SJSA1 (cell line): ENCODE data around the gene TPD52L1. TPM values are rescaled to one million over a fixed set of nuclear protein-coding genes. Genes with fewer than 3 reads are reported as not detected.
A peak's percentile ranks its signal among the peaks of the same experiment; 100 is the strongest.

Source experiments
- DNase-seq, 2 experiments: peaks; one replicate each; pipeline ENCODE4 v3.0.0-alpha.2; 2015 to 2020; ENCODE audit warnings: low spot score in 2 of 2, low read depth in 1 of 2
- H3K27ac ChIP-seq: fragments of 250-450 bp; sonication (Bioruptor Pico); 2 replicates; pipeline ENCODE4 v1.5.1; 2020; ENCODE audit warnings: mild to moderate bottlenecking, moderate library complexity
- H3K27me3 ChIP-seq: fragments of 250-450 bp; sonication (Bioruptor Pico); replicated peaks from 2 replicates; pipeline ENCODE4 v1.5.1; 2020; ENCODE audit warnings: mild to moderate bottlenecking, moderate library complexity
- H3K36me3 ChIP-seq: fragments of 250-450 bp; sonication (Bioruptor Pico); 2 replicates; pipeline ENCODE4 v1.5.1; 2020; ENCODE audit warnings: mild to moderate bottlenecking
- H3K4me1 ChIP-seq: fragments of 250-450 bp; sonication (Bioruptor Pico); replicated peaks from 2 replicates; pipeline ENCODE4 v1.6.1; 2021; ENCODE audit warnings: mild to moderate bottlenecking
- H3K4me3 ChIP-seq: fragments of 250-450 bp; sonication (Bioruptor Pico); 2 replicates; pipeline ENCODE4 v1.5.1; 2020; ENCODE audit warnings: mild to moderate bottlenecking
- H3K9me3 ChIP-seq: fragments of 250-450 bp; sonication (Bioruptor Pico); replicated peaks from 2 replicates; pipeline ENCODE4 v1.5.1; 2020; ENCODE audit warnings: mild to moderate bottlenecking
- total RNA-seq: library from RNA; depleted of rRNA; stranded (reverse); fragments of >200 nt; shearing (Covaris generic); gene quantifications from 2 replicates; pipeline ENCODE4 v1.2.3, GENCODE V29; 2014

Gene TPD52L1
- total RNA-seq, 1 experiment from 2014 or later = 47.9 TPM

GRCh38 chr6:125231574-125232343, 78.2 kb downstream of the TPD52L1 start:
- H3K27me3 ChIP-seq = no peaks in the 10 kb centered on the region
- DNase-seq = no peak

GRCh38 chr6:125232466-125232865, 78.9 kb downstream of the TPD52L1 start:
- no peaks in the 10 kb centered on the region for H3K27me3 ChIP-seq
- H3K36me3 ChIP-seq = no peaks in the 10 kb centered on the region
- no peak overlapping the region for H3K27ac ChIP-seq
- no peak overlapping the region for H3K4me3 ChIP-seq
- H3K4me1 ChIP-seq = peaks cover 7% of the 10 kb centered on the region
- DNase-seq = no peak
- no peaks in the 10 kb centered on the region for H3K9me3 ChIP-seq

More at GRCh38 chr6:125231574-125232343, 78.2 kb downstream of the TPD52L1 start:
- Histone ChIP-seq H3K27ac (no peak overlapping the region), H3K4me3 (no peak overlapping the region), H3K9me3 (no peaks in the 10 kb centered on the region), H3K4me1 (peaks cover 7% of the 10 kb centered on the region), H3K36me3 (no peaks in the 10 kb centered on the region)

DNA sequence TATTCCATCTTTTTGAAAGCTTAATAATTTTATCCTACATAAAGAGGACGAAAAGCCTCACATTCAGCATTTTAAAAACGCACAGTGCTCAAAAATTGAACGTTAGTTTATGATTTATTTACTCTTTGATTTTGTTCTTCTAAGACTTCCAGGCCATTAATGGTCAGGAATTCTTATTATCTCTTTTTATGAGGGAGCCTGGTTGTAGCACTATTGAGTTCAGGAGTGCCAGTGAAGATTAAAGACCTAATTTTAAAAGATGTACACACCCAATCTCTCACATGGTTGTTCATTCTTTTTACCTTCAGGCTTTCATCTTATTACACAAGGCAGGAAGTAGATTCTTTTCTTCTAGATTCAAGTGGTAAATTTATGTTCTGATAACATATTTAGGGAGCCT, 79.6 kb downstream of the TPD52L1 start:
- Histone ChIP-seq H3K4me1 (peaks cover 7% of the 10 kb centered on the region), H3K9me3 (no peaks in the 10 kb centered on the region), H3K27me3 (no peaks in the 10 kb centered on the region), H3K27ac (no peak overlapping the region), H3K4me3 (no peak overlapping the region), H3K36me3 (no peaks in the 10 kb centered on the region)
- DNase-seq = no peak

DNA sequence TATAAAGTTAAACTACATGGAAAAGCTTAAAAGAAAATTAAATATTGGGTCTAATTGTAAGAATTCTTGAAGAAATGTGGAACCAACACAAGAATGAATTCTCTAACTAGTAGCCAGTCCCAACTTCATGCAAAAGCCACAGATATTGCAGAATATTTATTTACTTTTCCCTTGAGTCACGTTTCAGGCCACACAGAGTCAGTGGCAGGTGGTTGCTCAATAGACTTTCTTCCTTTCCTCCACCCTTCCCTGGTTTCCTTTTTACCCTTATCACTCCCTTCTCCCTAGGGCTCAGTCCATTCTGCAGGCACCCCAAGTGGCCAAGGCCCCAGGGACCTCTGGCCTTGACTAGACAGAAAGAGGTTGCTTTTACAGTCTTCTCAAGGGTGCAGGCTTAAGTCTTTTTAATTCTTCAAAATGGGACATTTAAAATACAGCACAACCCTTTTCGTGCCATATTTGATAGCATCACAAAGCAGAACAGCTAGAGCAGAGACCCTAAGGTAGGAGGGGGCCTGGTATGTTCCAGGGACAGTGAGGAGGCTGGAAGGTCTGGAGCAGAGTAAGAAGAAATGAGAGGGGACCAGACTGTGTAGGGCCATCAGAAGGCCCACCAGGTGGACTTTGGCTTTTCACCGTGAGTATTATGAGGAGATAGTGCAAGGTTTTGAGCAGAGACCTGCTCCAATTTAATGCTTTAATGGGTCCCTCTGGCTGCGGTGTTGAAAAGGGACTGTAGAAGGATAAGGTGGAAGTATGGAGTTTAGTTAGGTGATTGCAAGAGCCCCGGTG, 83.2 kb downstream of the TPD52L1 start:
- Histone ChIP-seq H3K4me3 (no peak overlapping the region), H3K4me1 (peaks cover 7% of the 10 kb centered on the region), H3K27me3 (no peaks in the 10 kb centered on the region), H3K27ac (no peak overlapping the region), H3K36me3 (no peaks in the 10 kb centered on the region), H3K9me3 (no peaks in the 10 kb centered on the region)
- no peak for DNase-seq

- H3K9me3 ChIP-seq = 0 out of 2 replicates have a peak, but pooled peaks cover 4% of the 10 kb centered on the region
- no peaks in the 10 kb centered on the region for H3K36me3 ChIP-seq
- no peak overlapping the region for H3K4me3 ChIP-seq
- H3K27me3 ChIP-seq = no peaks in the 10 kb centered on the region
- no peak for DNase-seq
- no peak overlapping the region for H3K27ac ChIP-seq
- peaks cover 7% of the 10 kb centered on the region for H3K4me1 ChIP-seq
Observed at GRCh38 chr6:125237764-125238163, 84.2 kb downstream of the TPD52L1 start.

DNA sequence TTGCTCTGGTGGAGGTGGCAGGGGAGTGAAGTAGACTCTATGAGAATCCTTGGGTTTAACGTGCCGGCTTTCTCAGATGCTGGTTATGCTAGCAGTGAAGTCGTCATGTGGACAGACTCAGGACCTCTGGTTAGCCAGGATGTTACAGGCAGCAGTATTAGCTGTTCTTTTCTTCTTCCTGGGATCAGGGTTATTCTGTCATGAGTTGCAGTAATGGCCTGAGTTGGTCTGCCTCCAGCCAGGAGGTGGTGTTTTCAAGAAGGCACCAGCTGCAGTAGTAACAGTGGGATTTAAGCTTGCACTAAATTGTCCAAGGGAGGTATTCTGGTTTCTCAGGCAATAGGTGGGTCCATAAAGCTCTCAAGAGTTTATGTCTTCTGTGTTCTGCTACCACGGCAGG, 91.5 kb downstream of the TPD52L1 start:
- Histone ChIP-seq H3K4me1 (no peaks in the 10 kb centered on the region), H3K36me3 (0 out of 2 replicates have a peak, but pooled peaks cover under 1% of the 10 kb centered on the region), H3K27ac (no peak overlapping the region), H3K4me3 (no peak overlapping the region), H3K9me3 (0 out of 2 replicates have a peak, but pooled peaks cover 4% of the 10 kb centered on the region), H3K27me3 (no peaks in the 10 kb centered on the region)
- no peak for DNase-seq

DNA sequence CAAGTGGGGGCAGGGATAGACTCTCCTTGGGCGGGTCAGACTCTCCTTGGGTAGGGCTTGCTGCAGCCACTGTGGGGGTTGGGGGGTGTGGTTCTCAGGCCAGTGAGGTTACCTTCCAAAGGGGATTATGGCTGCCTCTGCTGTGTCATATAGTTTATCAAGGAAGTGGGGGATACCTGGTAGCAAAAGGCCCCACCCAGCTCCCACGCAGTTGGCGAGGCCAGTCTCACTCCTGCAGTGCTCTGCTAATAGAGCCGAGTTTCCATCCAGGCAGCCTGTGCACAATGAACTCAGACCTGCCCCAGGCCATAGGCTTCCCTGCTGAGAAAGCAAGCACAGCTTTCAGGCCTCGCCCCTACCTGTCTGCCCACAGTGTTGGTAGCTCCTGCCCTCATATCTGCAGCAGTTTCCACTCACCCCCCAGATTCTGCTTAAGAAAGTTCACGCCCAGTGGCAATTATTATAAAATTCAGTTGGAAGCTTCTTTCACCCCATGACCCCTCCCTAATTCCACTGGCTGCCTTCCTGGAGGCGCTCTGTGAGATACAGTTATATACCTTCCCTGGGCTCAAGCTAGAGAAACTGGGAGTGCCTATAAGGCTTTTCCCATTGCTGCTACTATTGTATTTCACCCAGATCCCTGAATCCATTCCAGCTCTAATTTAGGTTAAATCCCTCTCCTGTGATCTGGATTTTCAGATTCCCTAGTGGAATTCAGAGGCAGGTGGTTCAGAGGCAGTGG, 92.1 kb downstream of the TPD52L1 start:
- Histone ChIP-seq H3K27me3 (no peaks in the 10 kb centered on the region), H3K4me3 (no peak overlapping the region), H3K4me1 (no peaks in the 10 kb centered on the region), H3K9me3 (0 out of 2 replicates have a peak, but pooled peaks cover 4% of the 10 kb centered on the region), H3K27ac (no peak overlapping the region), H3K36me3 (0 out of 2 replicates have a peak, but pooled peaks cover 3% of the 10 kb centered on the region)
- DNase-seq = no peak

DNA sequence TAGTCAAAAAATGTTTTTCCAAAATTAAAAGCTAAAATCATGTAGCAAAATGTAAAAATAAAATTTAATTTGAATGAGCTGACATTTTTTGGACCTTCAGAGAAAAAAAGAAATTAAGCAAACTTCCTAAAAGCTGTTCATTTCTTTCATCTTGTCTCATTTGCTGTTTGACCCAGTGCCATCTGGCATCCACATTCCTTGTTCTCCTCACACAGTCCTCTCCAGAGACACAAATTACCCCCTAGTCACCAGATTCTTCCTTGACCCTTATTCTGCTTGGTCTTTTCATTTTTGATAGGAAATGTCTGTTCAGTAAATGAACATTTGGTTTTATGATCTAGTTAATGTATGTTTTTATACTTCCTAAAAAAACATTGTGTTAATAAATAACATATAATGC, 93.0 kb downstream of the TPD52L1 start:
- no peak for DNase-seq
- Histone ChIP-seq H3K4me3 (no peak overlapping the region), H3K4me1 (peaks cover 4% of the 10 kb centered on the region), H3K9me3 (0 out of 2 replicates have a peak, but pooled peaks cover 4% of the 10 kb centered on the region), H3K27ac (no peak overlapping the region), H3K36me3 (0 out of 2 replicates have a peak, but pooled peaks cover 3% of the 10 kb centered on the region), H3K27me3 (no peaks in the 10 kb centered on the region)

DNA sequence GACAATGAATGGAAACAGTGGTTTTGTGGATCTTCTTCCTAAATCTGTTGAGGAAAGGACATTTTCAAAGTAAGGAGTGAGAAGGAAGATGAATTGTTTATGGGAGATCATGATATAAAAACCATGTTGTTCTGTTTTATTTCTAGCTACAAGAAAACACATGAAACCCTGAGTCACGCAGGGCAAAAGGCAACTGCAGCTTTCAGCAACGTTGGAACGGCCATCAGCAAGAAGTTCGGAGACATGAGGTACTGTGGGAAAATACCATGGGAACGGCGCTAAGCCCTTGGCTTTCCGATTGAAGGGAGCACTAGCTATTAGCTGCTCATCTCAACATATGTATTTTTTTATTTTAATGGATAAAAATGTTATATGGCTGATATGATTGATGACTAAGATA, 94.6 kb downstream of the TPD52L1 start:
- H3K4me3 ChIP-seq = no peak overlapping the region
- H3K4me1 ChIP-seq = peaks cover 11% of the 10 kb centered on the region
- H3K36me3 ChIP-seq = 0 out of 2 replicates have a peak, but pooled peaks cover 3% of the 10 kb centered on the region
- no peak overlapping the region for H3K27ac ChIP-seq
- no peaks in the 10 kb centered on the region for H3K27me3 ChIP-seq
- no peaks in the 10 kb centered on the region for H3K9me3 ChIP-seq
- DNase-seq = no peak

DNA sequence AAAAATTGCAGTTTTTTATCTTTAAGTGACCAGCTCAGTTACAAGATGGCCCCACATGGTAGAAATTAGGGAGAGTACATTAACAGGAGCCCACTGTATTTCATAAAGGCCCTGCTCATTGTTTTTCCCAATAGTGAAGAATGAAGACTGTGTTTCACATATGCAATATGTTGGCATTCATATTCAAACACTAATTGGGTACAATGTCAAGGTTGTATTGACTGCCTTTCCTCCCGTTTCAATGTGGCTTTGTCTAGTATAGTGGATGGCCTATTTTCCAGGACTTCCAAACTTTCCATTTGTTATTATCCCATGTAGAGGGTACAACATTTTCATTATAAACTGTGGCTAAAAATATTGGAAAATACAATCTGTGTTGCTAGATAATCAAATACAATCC, 96.9 kb downstream of the TPD52L1 start:
- Histone ChIP-seq H3K27me3 (no peaks in the 10 kb centered on the region), H3K27ac (no peak overlapping the region), H3K4me1 (peaks cover 11% of the 10 kb centered on the region), H3K9me3 (no peaks in the 10 kb centered on the region), H3K4me3 (no peak overlapping the region), H3K36me3 (0 out of 2 replicates have a peak, but pooled peaks cover 3% of the 10 kb centered on the region)
- no peak for DNase-seq

DNA sequence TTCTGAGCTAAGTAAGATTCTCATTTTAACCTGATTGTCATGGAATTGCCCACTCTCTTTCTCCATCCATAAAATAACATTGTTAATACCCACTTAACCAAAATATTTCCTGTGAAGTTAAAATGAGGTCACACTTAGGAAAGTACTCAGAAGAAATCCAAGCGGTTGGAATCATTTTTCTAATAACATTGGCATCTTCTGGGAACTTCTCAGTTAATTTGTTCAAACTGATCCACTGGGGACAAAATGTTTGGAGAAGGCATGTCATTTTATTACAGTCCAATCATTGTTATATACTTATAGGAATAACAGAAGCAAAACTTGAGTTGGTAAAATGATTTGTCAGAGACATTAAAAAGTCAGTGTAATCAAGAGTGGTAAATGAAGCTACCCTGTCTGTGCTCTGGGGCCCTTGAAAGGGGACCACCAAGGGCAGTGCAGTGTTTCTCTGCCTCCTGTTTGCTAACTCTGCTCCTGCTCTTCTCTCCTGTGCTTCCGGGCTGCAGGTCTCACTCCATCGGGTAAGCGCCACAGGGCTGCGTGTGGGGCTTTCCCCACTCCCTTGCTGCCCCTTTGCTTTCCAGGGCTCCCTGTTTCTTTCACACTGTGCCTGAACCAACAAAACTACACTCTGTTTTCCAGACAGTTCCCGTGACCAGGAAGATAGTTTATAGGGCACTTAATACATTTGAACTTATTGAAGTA, 98.1 kb downstream of the TPD52L1 start:
- Histone ChIP-seq H3K4me1 (peaks cover 11% of the 10 kb centered on the region), H3K4me3 (no peak overlapping the region), H3K27me3 (no peaks in the 10 kb centered on the region), H3K9me3 (no peaks in the 10 kb centered on the region), H3K36me3 (0 out of 2 replicates have a peak, but pooled peaks cover 3% of the 10 kb centered on the region), H3K27ac (0 out of 2 replicates have a peak overlapping the region, but pooled peaks have one; percentile 8)
- DNase-seq = peak in 1 of 2 experiments; percentile 48

DNA sequence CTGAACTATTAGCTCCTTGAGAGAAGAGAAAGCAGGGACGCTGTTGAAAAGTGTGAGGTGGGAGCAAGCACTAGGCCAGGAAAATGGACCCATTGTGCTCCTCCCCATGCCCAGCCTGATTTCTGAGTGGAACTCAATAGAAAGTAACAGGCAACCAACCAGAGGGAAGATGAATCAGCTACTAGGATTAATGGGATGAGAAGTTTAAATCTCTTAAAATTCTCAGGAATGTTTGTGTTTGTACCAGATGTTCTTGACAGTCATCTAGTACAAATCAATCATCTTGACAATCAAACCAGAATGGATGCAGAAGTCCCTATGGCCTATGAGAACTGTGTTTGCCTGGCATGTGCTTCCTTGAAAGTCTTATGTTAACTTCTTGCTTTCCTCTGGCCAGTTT, 99.3 kb downstream of the TPD52L1 start:
- no peak for DNase-seq
- H3K36me3 ChIP-seq = 0 out of 2 replicates have a peak, but pooled peaks cover 3% of the 10 kb centered on the region
- H3K4me3 ChIP-seq = no peak overlapping the region
- H3K9me3 ChIP-seq = no peaks in the 10 kb centered on the region
- peaks cover 11% of the 10 kb centered on the region for H3K4me1 ChIP-seq
- no peak overlapping the region for H3K27ac ChIP-seq
- H3K27me3 ChIP-seq = no peaks in the 10 kb centered on the region

DNA sequence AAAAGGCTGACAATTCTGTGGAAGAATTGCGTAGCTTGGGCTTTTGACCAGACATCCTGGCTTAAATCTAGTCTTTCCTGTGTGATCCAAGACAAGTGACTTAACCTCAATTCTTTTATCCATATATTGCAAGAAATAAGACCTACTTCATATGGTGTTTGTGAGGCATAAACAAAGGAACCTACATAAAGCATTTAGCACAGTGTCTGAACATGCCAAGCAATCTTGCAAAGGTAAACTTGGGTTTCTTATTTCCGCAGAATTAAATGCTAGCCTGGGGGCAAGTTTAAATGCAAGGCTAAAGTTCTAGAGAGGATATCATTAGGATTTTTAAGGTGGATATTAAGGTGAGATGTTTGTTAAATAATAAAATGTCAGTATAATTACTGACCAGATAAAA, 100.3 kb downstream of the TPD52L1 start:
- peaks cover 17% of the 10 kb centered on the region for H3K4me1 ChIP-seq
- DNase-seq = no peak
- no peak overlapping the region for H3K4me3 ChIP-seq
- H3K36me3 ChIP-seq = 0 out of 2 replicates have a peak, but pooled peaks cover 3% of the 10 kb centered on the region
- H3K9me3 ChIP-seq = no peaks in the 10 kb centered on the region
- no peaks in the 10 kb centered on the region for H3K27me3 ChIP-seq
- no peak overlapping the region for H3K27ac ChIP-seq
